Ramos (cell line): ENCODE data around the gene APBB1IP.
"Not testable (repeated sequence)": the region's sequence is repeated elsewhere in the genome, so short reads cannot be mapped to it uniquely, and the experiment has no call there.

ENCODE experiments used
- in situ Hi-C: fragments of 300-500 bp; cut with MboI; formaldehyde crosslinking; loops from one replicate; pipeline ENCODE4 v1.14.3; 2022; ENCODE audit warnings: low sequenced_read_pairs; ENCODE audit not compliant: unreplicated experiment

The APBB1IP gene

GRCh38 chr10:26439406-26440087, 1.4 kb downstream of the APBB1IP start:
- in situ Hi-C loops, result no loop called here

- in situ Hi-C loops, result no loop called here
Measured at GRCh38 chr10:26440088-26440470, 1.9 kb downstream of the APBB1IP start.

- in situ Hi-C loops, result no loop called here
Measured at GRCh38 chr10:26441491-26442214, 3.5 kb downstream of the APBB1IP start.

- in situ Hi-C loops, result no loop called here
Measured at GRCh38 chr10:26445411-26446031, 7.4 kb downstream of the APBB1IP start.

GRCh38 chr10:26446258-26446657, 8.1 kb downstream of the APBB1IP start:
- in situ Hi-C loops, result no loop called here

- in situ Hi-C loops, result no loop called here
Measured at GRCh38 chr10:26448292-26448691, 10.2 kb downstream of the APBB1IP start.

GRCh38 chr10:26448706-26449435, 10.7 kb downstream of the APBB1IP start:
- in situ Hi-C loops, result no loop called here

GRCh38 chr10:26449726-26450125, 11.6 kb downstream of the APBB1IP start:
- in situ Hi-C loops, result no loop called here

- in situ Hi-C loops, result no loop called here
Measured at GRCh38 chr10:26451903-26452302, 13.8 kb downstream of the APBB1IP start.

GRCh38 chr10:26453850-26454249, 15.7 kb downstream of the APBB1IP start:
- in situ Hi-C loops, result no loop called here

GRCh38 chr10:26454891-26455290, 16.8 kb downstream of the APBB1IP start:
- in situ Hi-C loops, result no loop called here

- in situ Hi-C loops, result no loop called here
Measured at GRCh38 chr10:26455567-26456315, 17.6 kb downstream of the APBB1IP start.

- in situ Hi-C loops, result no loop called here
Measured at GRCh38 chr10:26457088-26457487, 18.9 kb downstream of the APBB1IP start.

GRCh38 chr10:26460736-26461135, 22.6 kb downstream of the APBB1IP start:
- in situ Hi-C loops, result no loop called here

- in situ Hi-C loops, result no loop called here
Measured at GRCh38 chr10:26463986-26464385, 25.8 kb downstream of the APBB1IP start.

- in situ Hi-C loops, result no loop called here
Measured at GRCh38 chr10:26464632-26465280, 26.6 kb downstream of the APBB1IP start.

GRCh38 chr10:26466531-26466930, 28.4 kb downstream of the APBB1IP start:
- in situ Hi-C loops, result not testable (repeated sequence)

- in situ Hi-C loops, result no loop called here
Measured at GRCh38 chr10:26467639-26468038, 29.5 kb downstream of the APBB1IP start.

GRCh38 chr10:26468291-26468690, 30.1 kb downstream of the APBB1IP start:
- in situ Hi-C loops, result no loop called here

GRCh38 chr10:26468700-26469099, 30.6 kb downstream of the APBB1IP start:
- in situ Hi-C loops, result no loop called here
